ENCODE results near the gene SH2D2A.

The SH2D2A gene

GRCh38 chr1:156822680-156823079 is 6.0 kb upstream of the SH2D2A start:
- DNase-seq = no peak

GRCh38 chr1:156821801-156822200 is 5.2 kb upstream of the SH2D2A start:
- DNase-seq = no peak

GRCh38 chr1:156815961-156816422 is 656 bp downstream of the SH2D2A start:
- peak; percentile 66 for DNase-seq

GRCh38 chr1:156815307-156815826 is 1.3 kb downstream of the SH2D2A start:
- DNase-seq = peak; percentile 57

- DNase-seq = peak; percentile 72
Observed at GRCh38 chr1:156814571-156815260, 1.9 kb downstream of the SH2D2A start.

GRCh38 chr1:156813750-156814570 is 2.7 kb downstream of the SH2D2A start:
- peak; percentile 88 for DNase-seq

DNA sequence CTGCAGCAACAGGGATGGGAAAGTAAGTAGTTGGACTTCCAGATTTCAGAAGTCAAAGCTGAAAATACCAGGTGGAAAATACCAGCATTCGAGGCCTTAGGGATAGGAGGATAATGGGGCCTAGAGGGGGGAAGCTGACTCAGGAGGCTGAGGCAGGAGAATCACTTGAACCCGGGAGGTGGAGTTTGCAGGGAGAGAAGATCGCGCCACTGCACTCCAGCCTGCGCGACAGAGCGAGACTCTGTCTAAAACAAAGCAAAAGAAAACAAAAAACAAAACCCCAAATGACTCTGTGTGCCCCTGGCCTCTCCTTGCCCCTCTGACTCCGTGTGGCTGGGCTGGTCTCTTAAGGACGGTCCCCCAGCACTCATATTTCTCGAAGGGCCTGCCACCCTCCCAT is 3.4 kb downstream of the SH2D2A start:
- DNase-seq = no peak

- no peak for DNase-seq
Observed at GRCh38 chr1:156812293-156812990, 4.2 kb downstream of the SH2D2A start.

DNA sequence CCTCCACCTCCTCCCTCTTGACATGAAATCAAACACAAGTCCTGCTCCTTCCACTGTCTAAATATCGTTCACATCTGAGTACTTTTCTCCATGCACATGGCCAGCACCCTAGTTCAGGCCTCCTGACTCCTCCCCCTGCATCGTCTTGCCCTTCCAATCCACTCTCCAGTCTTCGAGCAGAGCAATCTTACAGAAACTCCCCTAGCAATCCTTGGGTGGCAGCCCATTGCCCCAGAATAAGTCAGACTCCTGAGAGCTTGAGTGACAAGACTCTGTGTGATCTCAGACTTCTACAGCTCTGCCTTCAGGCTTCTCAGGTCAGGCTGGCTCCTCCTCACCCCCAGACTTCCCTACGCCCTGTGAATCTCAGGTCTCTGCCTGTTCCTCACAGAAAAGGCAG is 5.5 kb downstream of the SH2D2A start:
- DNase-seq = no peak

- DNase-seq = no peak
Observed at GRCh38 chr1:156809711-156810366, 6.8 kb downstream of the SH2D2A start.

DNA sequence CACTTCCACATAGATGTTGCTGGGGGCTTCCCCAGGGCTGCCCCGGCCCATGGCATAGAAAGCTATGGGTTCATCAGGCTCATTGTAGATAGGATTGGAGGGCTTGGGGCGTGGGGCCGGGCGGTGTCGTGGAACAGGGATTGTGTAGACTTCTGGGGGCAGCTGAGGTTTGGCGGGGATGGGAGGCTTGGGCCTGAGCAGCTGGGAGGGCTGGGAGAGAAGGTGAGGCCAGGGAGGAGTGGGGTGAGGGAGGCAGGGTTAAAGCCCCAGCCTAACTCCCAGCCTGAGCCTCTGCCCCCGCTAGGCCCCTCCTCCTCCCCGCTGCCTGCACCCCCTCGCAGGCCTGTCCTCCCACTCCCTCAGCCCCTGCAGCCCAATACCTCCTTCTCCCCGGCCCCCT is 7.4 kb downstream of the SH2D2A start:
- no peak for DNase-seq

DNA sequence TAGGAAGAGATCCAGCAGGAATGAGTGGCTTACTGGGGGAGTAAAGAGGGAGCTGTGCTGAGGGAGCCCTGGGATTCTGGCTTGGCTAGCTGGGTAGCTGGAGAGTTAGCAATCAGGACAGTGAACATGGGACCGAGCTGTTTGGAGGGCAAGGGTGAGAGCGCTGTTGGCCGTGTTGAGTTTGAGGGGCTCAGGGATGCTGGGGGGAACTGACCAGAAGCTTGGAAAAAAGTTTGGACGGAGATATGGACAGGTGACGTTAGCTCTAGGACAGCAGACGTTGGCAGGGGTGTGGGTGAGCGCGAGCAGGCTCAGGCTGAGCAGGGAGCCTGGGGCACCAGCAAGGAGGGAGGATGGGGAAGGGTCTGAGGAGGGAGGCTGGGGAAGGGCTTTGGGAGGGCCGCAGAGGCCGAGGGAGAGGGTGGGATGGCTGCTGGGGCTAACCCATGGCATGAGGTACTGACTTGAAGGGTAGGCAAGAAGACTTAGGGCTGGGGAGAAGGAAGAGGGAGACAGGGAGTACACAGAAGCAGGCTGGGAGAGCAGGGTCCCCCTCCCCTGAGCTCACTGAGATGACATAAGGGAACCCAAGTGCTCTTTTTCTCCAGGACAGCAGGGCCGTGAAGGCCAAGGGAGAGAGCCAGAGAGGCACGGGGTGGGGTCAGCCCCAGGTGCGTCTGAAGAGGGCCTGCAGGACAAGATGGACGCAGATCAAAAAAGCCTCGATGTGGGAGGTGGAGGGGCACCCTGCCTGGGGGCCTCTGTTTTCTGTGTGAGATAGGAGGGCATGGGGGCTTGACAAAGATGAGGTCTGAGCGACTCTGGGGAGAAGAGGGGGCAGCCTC is 8.2 kb downstream of the SH2D2A start:
- DNase-seq = no peak

DNA sequence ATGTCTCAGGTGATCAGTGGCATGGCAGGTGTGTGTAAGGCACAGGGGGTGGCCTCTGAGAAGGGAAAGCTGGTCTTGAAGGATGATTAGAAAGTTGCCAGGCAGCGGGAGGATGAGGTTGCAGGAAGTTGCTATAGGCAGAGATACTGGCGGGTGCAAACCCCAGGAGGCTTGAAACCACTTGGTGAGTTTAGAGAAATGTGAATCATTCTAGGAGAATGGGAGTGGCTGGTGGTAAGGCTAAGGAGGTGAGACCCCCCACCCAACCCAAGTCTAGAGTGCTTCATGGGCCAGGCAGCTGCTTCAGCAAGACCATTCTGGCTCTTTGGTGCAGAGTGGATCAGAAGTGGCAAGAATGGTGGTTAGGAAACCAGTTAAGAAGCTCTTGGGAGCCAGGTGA is 9.0 kb downstream of the SH2D2A start:
- peak; percentile 68 for DNase-seq

DNA sequence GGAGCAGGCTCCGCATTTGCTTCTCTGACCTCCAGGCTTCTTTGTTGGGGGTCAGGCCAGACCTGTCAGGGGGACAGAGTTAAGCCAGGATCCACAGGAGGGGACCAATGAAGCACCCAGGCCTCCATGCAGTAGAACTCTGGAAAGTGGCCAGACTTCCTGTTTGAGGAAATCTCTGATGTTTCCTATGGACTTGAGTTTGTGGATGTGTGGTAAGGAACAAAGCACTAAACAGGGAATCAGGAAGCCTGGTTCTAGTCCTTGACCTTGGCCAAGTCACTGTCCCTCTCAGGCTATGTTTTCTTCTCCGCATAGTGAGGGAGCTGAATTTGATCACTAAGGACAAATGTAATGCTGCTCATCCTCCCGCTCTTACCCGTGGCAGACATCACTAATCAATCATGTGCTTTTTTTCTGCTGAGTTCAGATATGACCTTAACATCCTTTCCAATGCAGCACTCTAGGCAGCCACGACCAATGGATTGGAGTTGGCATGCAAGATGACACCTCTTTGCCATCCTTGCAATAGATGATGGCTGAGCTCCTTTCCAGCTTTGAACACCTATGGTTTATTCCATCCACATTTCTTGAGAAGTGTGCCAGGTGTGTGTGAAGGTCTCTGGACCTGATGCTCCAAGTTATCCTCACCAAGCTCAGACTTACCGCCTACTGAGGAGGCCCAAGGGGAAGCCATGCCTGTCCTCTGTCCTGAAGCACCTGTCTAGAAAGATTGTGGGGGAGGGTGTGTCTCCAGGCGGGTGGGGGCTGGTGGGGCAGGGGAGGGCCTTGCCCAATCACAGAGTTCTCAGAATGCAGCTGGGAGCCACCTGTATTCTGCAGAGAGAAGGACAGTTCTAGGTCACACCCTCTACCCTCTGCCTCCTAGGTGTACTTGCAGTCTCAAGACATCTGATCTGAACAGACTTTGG is 9.9 kb downstream of the SH2D2A start:
- DNase-seq = no peak

DNA sequence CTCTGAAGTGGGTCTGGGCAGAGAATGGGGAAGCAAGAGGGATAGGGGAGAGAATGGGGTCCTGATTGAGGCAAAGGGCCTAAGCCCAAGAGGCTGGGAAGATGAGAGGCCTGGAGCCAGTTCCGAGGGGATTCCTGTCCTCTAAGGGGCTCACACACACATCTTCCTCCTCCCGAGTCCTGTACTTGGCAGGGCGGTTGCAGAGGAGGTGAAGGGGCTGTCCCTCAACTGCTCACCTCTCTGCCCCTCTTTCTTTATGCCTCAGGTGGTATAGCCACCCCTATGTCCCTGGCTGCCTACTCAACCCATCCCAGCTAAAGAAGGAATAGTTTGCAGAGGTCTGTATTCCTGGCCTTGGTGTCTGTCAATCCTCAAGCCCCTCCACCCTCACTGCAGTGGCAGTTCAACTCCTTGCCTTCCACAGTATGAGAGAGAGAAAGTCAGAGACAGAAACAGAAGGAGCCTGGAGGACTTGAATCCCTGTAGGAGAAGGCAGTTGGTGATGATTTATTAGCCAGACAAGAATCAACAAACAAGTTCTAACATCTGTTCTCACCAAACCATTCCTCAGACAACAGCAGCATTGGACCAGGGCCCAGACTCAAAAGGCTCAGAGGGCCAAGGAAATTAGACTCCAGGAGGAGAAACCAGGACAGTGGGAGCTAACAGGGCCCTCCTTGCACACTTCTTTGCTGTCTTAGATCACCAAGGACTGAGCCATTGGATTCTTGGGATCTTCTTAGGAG is 10.7 kb downstream of the SH2D2A start:
- no peak for DNase-seq

DNA sequence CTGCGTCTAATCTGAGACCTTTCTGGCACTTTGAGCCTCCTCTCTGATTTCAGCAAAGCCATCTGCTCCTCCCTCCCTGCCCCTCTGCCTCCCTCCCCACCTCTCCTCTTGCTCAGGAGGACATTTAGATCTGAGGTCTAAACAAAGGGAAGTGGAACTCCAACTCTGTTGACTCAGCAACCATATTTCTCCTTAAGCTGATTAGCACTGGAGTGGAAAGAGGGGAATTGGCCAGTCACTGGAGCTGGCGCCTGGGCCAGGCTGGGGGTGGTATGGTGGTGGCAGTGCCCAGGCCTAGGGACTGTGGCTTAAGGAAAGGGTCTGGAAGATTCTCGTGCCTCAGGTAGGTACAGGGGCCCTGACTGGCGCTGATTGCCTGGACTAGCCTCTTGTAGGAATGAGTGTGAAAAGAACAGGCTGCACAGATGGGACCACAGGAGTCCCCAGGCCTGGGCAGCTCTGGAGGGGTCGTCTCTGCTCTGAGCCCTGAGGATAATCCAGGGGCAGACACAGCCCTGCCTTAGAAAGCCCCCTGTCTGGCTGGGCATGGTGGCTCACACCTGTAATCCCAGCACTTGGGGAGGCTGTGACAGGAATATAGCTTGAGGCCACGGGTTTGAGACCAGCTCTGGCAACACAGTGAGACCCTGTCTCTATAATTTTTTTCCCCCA is 11.9 kb downstream of the SH2D2A start:
- DNase-seq = no peak

- peak; percentile 57 for DNase-seq
Observed at GRCh38 chr1:156804026-156804425, 12.6 kb downstream of the SH2D2A start.

GRCh38 chr1:156803086-156803851 is 13.4 kb downstream of the SH2D2A start:
- peak; percentile 59 for DNase-seq
